Activated CD4-positive, alpha-beta T cell treated with anti-CD3 and anti-CD28 coated beads, Interleukin-10, Interleukin-2, amounts not matched to agents 100 ng/mL and 50 ng/mL, durations not matched to agents 16 hours and 8 hours (primary cell): ENCODE results near the gene DNAH2.
"Not testable (repeated sequence)": the region's sequence is repeated elsewhere in the genome, so short reads cannot be mapped to it uniquely, and the experiment has no call there.

Source experiments
- DNase-seq: peaks from one replicate; pipeline ENCODE4 v3.0.0-alpha.2; 2020

The DNAH2 gene

DNA sequence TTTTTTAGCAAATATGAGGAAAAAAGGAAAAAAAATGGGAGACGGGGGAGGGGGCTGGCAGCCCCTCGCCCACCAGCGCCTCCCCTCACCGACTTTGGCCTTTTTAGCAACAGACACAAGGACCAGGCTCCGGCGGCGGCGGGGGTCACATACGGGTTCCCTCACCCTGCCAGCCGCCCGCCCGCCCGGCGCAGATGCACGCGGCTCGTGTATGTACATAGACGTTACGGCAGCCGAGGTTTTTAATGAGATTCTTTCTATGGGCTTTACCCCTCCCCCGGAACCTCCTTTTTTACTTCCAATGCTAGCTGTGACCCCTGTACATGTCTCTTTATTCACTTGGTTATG lies 136.1 kb downstream of the DNAH2 start:
- no peak for DNase-seq

GRCh38 chr17:7854078-7854777 lies 136.7 kb downstream of the DNAH2 start:
- DNase-seq, result no peak

DNA sequence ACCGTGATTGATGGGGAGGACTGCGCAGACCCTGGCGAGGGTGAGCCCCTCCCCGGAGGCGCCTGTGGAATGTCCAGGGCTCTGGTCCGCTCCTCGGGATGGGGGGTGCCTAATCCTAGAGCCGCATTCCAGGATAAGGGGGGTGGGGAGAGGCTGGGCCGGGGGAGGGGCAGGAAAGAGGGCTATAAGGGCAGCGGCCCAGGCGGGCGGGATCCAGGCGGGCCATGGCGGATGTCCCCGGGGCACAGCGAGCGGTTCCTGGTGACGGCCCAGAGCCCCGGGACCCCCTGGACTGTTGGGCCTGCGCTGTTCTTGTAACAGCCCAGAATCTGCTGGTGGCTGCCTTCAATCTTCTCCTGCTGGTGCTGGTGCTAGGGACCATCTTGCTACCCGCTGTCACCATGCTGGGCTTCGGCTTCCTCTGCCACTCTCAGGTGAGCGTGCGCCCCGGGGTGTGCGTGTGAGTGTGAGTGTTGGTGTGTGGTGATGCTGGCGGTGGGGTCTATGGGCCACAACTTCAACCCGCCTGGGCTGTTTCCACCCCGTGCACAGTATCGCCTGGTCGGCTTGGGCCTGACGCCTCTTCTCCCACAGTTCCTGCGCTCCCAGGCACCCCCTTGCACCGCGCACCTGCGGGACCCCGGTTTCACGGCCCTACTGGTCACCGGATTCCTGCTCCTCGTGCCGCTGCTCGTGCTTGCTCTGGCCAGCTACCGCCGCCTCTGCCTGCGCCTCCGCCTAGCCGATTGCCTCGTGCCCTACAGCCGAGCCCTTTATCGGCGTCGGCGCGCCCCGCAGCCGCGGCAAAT lies 137.5 kb downstream of the DNAH2 start, which contains the start of gene TMEM88:
Gene TMEM88 (plus strand): TSS at position 216 of the 809 bp plus-strand sequence. CDS start 9 bp downstream, at position 225.
- DNase-seq, result no peak

- no peak for DNase-seq
Observed at GRCh38 chr17:7855660-7856010, 138.1 kb downstream of the DNAH2 start.

- peak; percentile 50 for DNase-seq
Observed at GRCh38 chr17:7856011-7856810, 138.7 kb downstream of the DNAH2 start.

DNA sequence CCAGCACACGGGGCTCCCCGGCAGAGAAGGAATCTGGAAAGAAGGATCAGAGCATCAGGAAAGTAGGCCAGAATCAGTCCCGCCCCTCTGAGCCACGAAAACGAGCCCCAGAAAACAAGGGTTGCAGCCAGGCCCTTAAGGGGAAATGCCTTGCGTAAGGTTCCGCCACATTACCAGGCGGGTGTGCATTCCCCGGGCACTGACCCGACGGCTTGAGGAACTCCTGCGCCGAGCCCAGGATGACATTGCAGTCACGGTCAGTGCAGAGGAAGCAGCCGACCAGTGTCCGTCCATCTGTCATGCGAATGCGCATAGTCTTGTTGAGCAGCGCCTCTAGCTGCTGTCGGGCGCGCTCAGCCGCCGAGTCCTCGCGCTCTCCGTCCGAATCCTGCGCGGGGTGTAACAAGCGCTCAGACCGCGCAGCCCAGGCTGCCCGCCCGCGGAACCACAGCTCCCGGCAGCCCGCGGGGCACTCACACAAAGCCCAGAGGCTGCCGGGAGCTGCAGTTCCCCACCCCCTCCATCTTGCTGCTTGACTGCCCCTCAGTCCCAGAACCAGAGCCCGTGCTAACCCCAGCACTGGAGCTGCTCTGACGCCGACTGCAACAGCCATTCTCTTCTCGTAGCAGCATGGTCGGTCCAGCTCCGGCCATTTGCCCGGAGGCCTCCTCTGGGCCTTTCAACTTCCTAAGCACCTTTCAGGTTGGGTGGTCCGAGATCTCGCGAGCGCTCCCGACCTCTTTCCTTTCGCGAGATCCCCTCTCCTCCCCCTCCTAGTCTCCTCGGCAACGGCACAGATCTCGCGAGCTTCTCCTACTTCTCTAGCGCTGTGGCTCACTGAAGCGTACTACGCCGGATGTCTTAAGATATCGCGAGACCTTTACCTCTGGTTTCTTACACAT lies 139.5 kb downstream of the DNAH2 start, which contains the start of gene NAA38:
Gene NAA38 (minus strand): TSS at position 749 of the 902 bp plus-strand sequence. CDS start 96 bp downstream, at position 653.
- DNase-seq, result peak; percentile 98

DNA sequence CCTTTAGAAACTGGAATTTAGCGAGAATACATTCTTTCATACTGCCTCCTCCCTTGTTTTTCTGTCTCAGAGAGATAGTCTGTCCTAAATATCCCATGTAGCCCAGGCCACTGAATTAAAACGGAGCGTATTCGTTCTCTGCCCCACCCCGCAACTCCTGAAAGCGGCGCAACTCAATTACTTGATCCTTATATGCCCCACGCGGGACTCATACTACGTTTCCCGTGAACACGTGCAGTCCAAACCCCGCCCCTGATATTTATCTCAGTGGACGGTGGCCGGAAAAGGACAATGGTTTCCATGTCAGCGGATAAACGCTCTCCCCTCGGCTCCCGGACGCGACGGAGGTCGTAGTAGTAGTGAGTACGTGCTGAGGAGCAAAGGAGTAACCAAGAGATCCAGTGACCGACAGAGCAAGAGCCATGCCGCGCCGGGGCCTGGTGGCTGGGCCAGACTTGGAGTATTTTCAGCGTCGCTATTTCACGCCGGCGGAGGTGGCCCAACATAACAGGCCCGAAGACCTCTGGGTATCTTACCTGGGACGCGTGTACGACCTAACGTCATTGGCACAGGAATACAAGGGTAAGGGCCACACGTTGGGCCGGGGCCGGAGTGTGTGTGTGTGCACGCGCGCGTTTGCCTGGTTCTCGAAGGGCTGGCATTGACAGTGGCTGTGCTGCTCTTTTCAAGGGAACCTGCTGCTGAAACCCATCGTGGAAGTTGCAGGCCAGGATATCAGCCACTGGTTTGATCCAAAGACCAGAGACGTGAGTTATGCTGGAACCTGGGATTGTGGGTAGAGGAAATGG lies 140.4 kb downstream of the DNAH2 start, which contains the start of gene CYB5D1:
Gene CYB5D1 (plus strand): TSS at position 291 of the 809 bp plus-strand sequence. CDS start 132 bp downstream, at position 423.
- peak; percentile 93 for DNase-seq

- DNase-seq, result peak; percentile 55
Observed at GRCh38 chr17:7858522-7858810, 140.9 kb downstream of the DNAH2 start.

- no peak for DNase-seq
Observed at GRCh38 chr17:7859028-7859427, 141.5 kb downstream of the DNAH2 start.

GRCh38 chr17:7862692-7863437 lies 145.3 kb downstream of the DNAH2 start:
- no peak for DNase-seq

DNA sequence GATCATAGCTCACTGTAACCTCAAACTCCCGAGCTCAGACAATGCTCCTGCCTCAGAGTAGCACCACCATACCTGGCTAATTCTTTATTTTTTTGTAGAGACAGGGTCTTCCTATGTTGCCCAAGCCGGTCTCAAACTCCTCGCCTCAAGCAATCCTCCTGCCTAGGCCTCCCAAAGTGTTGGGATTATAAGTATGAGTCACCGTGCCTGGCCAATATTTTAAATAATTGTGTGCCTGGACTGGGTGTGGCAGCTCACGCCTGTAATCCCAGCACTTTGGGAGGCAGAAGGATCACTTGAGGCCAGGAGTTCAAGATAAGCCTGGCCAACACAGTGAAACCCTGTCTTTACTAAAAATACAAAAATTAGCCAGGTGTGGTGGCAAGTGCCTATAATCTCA lies 146.8 kb downstream of the DNAH2 start:
- DNase-seq, result not testable (repeated sequence)

DNA sequence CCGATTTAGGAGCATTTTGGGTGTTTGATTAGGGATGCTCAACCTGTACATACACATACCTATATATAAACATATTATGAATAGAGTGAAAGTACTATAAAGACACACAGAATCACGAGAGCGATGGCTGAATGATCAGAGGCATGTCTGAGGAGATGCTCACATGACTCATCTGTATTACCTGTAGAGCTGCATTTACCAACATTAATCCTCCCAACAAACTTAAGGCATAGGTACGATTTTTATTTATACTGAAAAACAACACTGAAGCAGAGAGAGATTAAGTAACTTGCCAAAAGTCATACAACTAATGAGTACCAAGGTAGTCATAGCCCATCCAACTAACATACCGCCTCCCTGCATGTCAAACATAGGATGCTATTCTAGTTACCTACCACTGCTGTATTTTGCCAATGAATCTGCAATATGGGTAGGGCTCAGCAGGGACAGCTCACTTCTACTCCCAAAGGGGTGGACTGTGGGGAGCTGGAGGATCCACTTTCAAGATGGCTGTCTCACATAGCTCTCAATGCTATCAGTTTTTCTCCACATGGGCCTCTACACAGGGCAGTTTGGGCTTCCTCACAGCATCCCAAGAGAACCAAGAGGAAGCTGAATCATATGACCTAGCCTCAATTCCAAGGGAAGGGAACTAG lies 147.6 kb downstream of the DNAH2 start:
- DNase-seq, result no peak

GRCh38 chr17:7867881-7868329 lies 150.4 kb downstream of the DNAH2 start:
- no peak for DNase-seq

GRCh38 chr17:7873051-7873450 lies 155.5 kb downstream of the DNAH2 start:
- no peak for DNase-seq

- DNase-seq, result no peak
Observed at GRCh38 chr17:7875804-7876370, 158.3 kb downstream of the DNAH2 start.

DNA sequence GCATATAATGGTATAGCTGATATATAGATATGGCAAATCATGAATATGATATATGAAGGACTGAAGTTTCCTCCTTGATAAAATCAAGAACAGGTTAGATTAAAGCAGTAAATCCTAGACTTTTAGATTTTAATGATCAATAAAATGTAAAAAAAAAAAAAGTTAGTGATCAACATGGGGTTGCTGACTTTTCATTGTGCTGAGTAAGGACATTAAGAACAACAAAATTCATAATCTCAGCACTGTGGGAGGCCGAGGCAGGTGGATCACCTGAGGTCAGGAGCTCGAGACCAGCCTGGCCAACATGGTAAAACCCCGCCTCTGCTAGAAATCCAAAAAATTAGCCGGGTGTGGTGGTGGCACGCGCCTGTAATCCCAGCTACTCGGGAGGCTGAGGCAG lies 160.7 kb downstream of the DNAH2 start:
- DNase-seq, result no peak

- DNase-seq, result no peak
Observed at GRCh38 chr17:7880076-7880868, 162.7 kb downstream of the DNAH2 start.

GRCh38 chr17:7881276-7882054 lies 163.9 kb downstream of the DNAH2 start:
- no peak for DNase-seq
